ENCODE data around the gene TNS1. TPM values are rescaled to one million over a fixed set of nuclear protein-coding genes. Genes with fewer than 3 reads are reported as not detected.

Gene TNS1
- total RNA-seq, 1 experiment from 2014 or later, result 6.2 TPM

- TF ChIP-seq CTCF (IDR thresholded peaks at IDR 0.05 in 2 of 3, conservative IDR thresholded peaks at IDR 0.05 in 1 of 3; ENCODE audit: borderline replicate concordance in 1 of 3, insufficient read depth in 1 of 3, low read depth in 2 of 3, low read length in 2 of 3) (no peak), CEBPB (IDR thresholded peaks at IDR 0.05; ENCODE audit: low read depth) (no peak), JUND (IDR thresholded peaks at IDR 0.05) (no peak), REST (IDR thresholded peaks at IDR 0.05; ENCODE audit: low read depth) (no peak), RAD21 (IDR thresholded peaks at IDR 0.05; ENCODE audit: low read depth) (no peak), FOSL1 (IDR thresholded peaks at IDR 0.05; ENCODE audit: low read depth) (no peak)
Measured at GRCh38 chr2:217953011-217953481, 49.7 kb downstream of the TNS1 start (continued).

- DNase-seq (ENCODE audit: low read depth, low spot score), result no peak
- no peaks in the 10 kb centered on the region for H3K9me2 ChIP-seq (ENCODE audit: insufficient read depth)
- H3K4me3 ChIP-seq (replicated peaks in 1 of 2; ENCODE audit: low read depth in 1 of 2, low read length in 2 of 2), result no peak overlapping the region
- ChIA-PET POLR2A (no interaction called here), CTCF (no interaction called here), RAD21 (ENCODE audit: low non-redundant PET in 1 of 2, low total read pairs in 2 of 2, uncharacterized antibody in 2 of 2, unreplicated experiment in 2 of 2) (no interaction called here)
- H3K4me1 ChIP-seq (ENCODE audit: control insufficient read depth in 1 of 2, insufficient read depth in 2 of 2, low read length in 2 of 2), result no peaks in the 10 kb centered on the region
- H3K9ac ChIP-seq (ENCODE audit: low read length), result no peak overlapping the region
- ATAC-seq, result no peak
- H3K79me2 ChIP-seq (ENCODE audit: insufficient read depth, low read length), result no peaks in the 10 kb centered on the region
- H2AFZ ChIP-seq (ENCODE audit: low read depth, low read length, poor library complexity, severe bottlenecking), result no peak overlapping the region
- no peaks in the 10 kb centered on the region for H3K36me3 ChIP-seq (ENCODE audit: control insufficient read depth in 1 of 2, insufficient read depth in 2 of 2, low read length in 2 of 2)
- no peak overlapping the region for H3K27ac ChIP-seq (ENCODE audit: low read depth, low read length)
- no peaks in the 10 kb centered on the region for H4K20me1 ChIP-seq (ENCODE audit: insufficient read depth)
- no TSS peak for BruUV-seq (replicated peaks)
- no peak for TF ChIP-seq POLR2AphosphoS5 (IDR thresholded peaks at IDR 0.05; ENCODE audit: low read depth, low read length)
- no peak for TF ChIP-seq ZBTB33 (IDR thresholded peaks at IDR 0.05; ENCODE audit: extremely low read depth, insufficient replicate concordance, low read length)
- no peak for TF ChIP-seq TCF7L2 (IDR thresholded peaks at IDR 0.05; ENCODE audit: borderline replicate concordance, extremely low read depth, insufficient read depth, insufficient read length)
- no peak for TF ChIP-seq FOSL1 (IDR thresholded peaks at IDR 0.05; ENCODE audit: low read depth)
- TF ChIP-seq CEBPB (IDR thresholded peaks at IDR 0.05; ENCODE audit: low read depth), result no peak
- TF ChIP-seq YY1 (IDR thresholded peaks at IDR 0.05; ENCODE audit: extremely low read depth, insufficient replicate concordance, low read depth, low read length), result no peak
- no peak for TF ChIP-seq RAD21 (IDR thresholded peaks at IDR 0.05; ENCODE audit: low read depth)
- TF ChIP-seq CTCF (IDR thresholded peaks at IDR 0.05 in 2 of 3, conservative IDR thresholded peaks at IDR 0.05 in 1 of 3; ENCODE audit: borderline replicate concordance in 1 of 3, insufficient read depth in 1 of 3, low read depth in 2 of 3, low read length in 2 of 3), result no peak
- TF ChIP-seq MAX (IDR thresholded peaks at IDR 0.05), result no peak
- H3K27me3 ChIP-seq (ENCODE audit: insufficient read depth, low read length), result no peaks in the 10 kb centered on the region
- H3K4me2 ChIP-seq (ENCODE audit: low read length), result no peak overlapping the region
- intact Hi-C loops (cut with micrococcal nuclease), result no loop called here
- no peaks in the 10 kb centered on the region for H3K9me3 ChIP-seq (ENCODE audit: control insufficient read depth in 1 of 2, insufficient read depth in 1 of 2, low read depth in 1 of 2, low read length in 2 of 2)
Measured at GRCh38 chr2:217952409-217952808, 50.4 kb downstream of the TNS1 start.

Measured in HCT116 (cell line).